COLO829 (cell line): Measurements from ENCODE around the gene PDCL3.

Experiments used
- DNase-seq: peaks from one replicate; pipeline ENCODE4 v3.0.0; 2012; ENCODE audit warnings: low spot score

PDCL3 gene

GRCh38 chr2:100611079-100612029, 48.6 kb downstream of the PDCL3 start:
- no peak for DNase-seq

GRCh38 chr2:100612388-100613000, 49.7 kb downstream of the PDCL3 start:
- no peak for DNase-seq

- no peak for DNase-seq
Measured at GRCh38 chr2:100613719-100614118, 50.9 kb downstream of the PDCL3 start.

GRCh38 chr2:100614455-100615000, 51.7 kb downstream of the PDCL3 start:
- DNase-seq: no peak

- DNase-seq: no peak
Measured at GRCh38 chr2:100615471-100615870, 52.7 kb downstream of the PDCL3 start.

- DNase-seq: no peak
Measured at GRCh38 chr2:100615886-100616285, 53.1 kb downstream of the PDCL3 start.

GRCh38 chr2:100616841-100617390, 54.1 kb downstream of the PDCL3 start:
- DNase-seq: no peak

- no peak for DNase-seq
Measured at GRCh38 chr2:100619951-100620350, 57.2 kb downstream of the PDCL3 start.

GRCh38 chr2:100620481-100620880, 57.7 kb downstream of the PDCL3 start:
- DNase-seq: no peak

- DNase-seq: no peak
Measured at GRCh38 chr2:100621371-100621951, 58.7 kb downstream of the PDCL3 start.

GRCh38 chr2:100623033-100623715, 60.4 kb downstream of the PDCL3 start:
- DNase-seq: no peak

- peak; percentile 39 for DNase-seq
Measured at GRCh38 chr2:100623930-100624329, 61.1 kb downstream of the PDCL3 start.

GRCh38 chr2:100624536-100624935, 61.7 kb downstream of the PDCL3 start:
- no peak for DNase-seq

- DNase-seq: no peak
Measured at GRCh38 chr2:100625717-100626116, 62.9 kb downstream of the PDCL3 start.
